ENCODE results near the gene GABPB1. TPM values are rescaled to one million over a fixed set of nuclear protein-coding genes. Genes with fewer than 3 reads are reported as not detected.

Gene GABPB1
- total RNA-seq, 1 donor from 2014 or later = 77.7 TPM

DNA sequence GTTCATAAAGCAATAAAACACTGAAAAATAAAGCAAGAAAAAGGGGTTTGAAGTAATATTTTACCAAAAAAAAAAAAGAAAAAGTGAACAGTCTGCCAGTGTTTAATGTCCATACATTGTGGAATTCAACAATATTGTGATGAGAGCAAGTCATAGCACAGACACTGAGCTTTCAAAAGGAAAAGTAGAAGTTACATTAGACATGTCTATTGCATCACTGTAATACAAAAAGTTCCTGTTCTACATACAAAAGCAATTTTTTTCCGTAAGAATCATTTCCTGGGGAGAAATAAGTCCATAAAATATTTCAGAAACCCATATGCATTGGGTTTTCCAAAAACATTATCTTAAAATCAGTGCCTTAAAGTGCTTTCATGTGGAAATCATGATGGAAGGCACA, 77.6 kb downstream of the GABPB1 start:
- H3K4me3 Mint-ChIP-seq = no peak overlapping the region
- no peaks in the 10 kb centered on the region for H3K27me3 ChIP-seq
- H3K36me3 ChIP-seq = peaks cover 4% of the 10 kb centered on the region
- no peaks in the 10 kb centered on the region for H3K9me3 Mint-ChIP-seq
- DNase-seq (ENCODE audit: low spot score) = no peak
- H3K4me2 ChIP-seq = no peak overlapping the region
- no peaks in the 10 kb centered on the region for H3F3A ChIP-seq (ENCODE audit: low read depth)
- H3K79me2 ChIP-seq (ENCODE audit: low read depth) = no peaks in the 10 kb centered on the region
- H4K20me1 ChIP-seq (ENCODE audit: low read depth) = no peaks in the 10 kb centered on the region
- H3K36me3 Mint-ChIP-seq = peaks cover 4% of the 10 kb centered on the region
- H2AFZ ChIP-seq (replicated peaks) = no peak overlapping the region
- H3K9me3 ChIP-seq (ENCODE audit: low read depth) = no peaks in the 10 kb centered on the region
- H3K27ac ChIP-seq = no peak overlapping the region
- peaks cover 2% of the 10 kb centered on the region for H3K27me3 Mint-ChIP-seq (ENCODE audit: insufficient read depth, low read depth)
- no peak overlapping the region for H3K9ac ChIP-seq
- no peak overlapping the region for H3K27ac Mint-ChIP-seq
- no peak overlapping the region for H3K4me3 ChIP-seq
- no peaks in the 10 kb centered on the region for H3K4me1 ChIP-seq
- TF ChIP-seq EZH2phosphoT487 (IDR thresholded peaks at IDR 0.05) = no peak
- TF ChIP-seq, protein P1, sequence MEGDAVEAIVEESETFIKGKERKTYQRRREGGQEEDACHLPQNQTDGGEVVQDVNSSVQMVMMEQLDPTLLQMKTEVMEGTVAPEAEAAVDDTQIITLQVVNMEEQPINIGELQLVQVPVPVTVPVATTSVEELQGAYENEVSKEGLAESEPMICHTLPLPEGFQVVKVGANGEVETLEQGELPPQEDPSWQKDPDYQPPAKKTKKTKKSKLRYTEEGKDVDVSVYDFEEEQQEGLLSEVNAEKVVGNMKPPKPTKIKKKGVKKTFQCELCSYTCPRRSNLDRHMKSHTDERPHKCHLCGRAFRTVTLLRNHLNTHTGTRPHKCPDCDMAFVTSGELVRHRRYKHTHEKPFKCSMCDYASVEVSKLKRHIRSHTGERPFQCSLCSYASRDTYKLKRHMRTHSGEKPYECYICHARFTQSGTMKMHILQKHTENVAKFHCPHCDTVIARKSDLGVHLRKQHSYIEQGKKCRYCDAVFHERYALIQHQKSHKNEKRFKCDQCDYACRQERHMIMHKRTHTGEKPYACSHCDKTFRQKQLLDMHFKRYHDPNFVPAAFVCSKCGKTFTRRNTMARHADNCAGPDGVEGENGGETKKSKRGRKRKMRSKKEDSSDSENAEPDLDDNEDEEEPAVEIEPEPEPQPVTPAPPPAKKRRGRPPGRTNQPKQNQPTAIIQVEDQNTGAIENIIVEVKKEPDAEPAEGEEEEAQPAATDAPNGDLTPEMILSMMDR (IDR thresholded peaks at IDR 0.05) = no peak
- no peak for TF ChIP-seq EZH2 (IDR thresholded peaks at IDR 0.05)
- H3K4me1 Mint-ChIP-seq = no peaks in the 10 kb centered on the region

DNA sequence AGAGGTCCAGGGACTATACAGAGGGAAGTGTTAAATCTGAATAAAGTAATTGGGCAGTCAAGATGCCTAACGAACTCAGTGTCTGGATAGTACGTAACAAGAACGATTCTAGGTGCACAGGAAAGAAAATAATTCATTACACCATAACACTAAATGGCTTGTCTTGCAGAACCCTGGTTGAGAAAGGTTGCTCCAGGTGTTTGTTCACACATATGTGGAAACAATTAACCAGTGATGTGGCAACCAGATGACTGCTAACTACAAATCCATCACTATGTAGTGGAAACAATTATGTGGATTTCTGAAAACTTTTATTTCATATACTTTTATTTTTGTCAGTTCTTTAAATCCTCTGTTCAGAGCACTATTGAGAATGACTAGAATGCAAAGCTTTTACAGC, 79.1 kb downstream of the GABPB1 start:
- Mint-ChIP-seq H3K9me3 (no peaks in the 10 kb centered on the region), H3K4me1 (no peaks in the 10 kb centered on the region), H3K4me3 (no peak overlapping the region), H3K27ac (no peak overlapping the region), H3K27me3 (ENCODE audit: insufficient read depth, low read depth) (peaks cover 2% of the 10 kb centered on the region), H3K36me3 (peaks cover 4% of the 10 kb centered on the region)
- no peak overlapping the region for H3K4me3 ChIP-seq
- no peak for TF ChIP-seq EZH2 (IDR thresholded peaks at IDR 0.05)
- TF ChIP-seq, protein P1 (IDR thresholded peaks at IDR 0.05) = no peak
- TF ChIP-seq EZH2phosphoT487 (IDR thresholded peaks at IDR 0.05) = no peak
- H3K36me3 ChIP-seq = peaks cover 4% of the 10 kb centered on the region
- no peaks in the 10 kb centered on the region for H4K20me1 ChIP-seq (ENCODE audit: low read depth)
- H3K79me2 ChIP-seq (ENCODE audit: low read depth) = no peaks in the 10 kb centered on the region
- no peaks in the 10 kb centered on the region for H3K27me3 ChIP-seq
- H3K9me3 ChIP-seq (ENCODE audit: low read depth) = no peaks in the 10 kb centered on the region
- DNase-seq (ENCODE audit: low spot score) = no peak
- H3K4me2 ChIP-seq = no peak overlapping the region
- H3K4me1 ChIP-seq = no peaks in the 10 kb centered on the region
- no peaks in the 10 kb centered on the region for H3F3A ChIP-seq (ENCODE audit: low read depth)
- H2AFZ ChIP-seq (replicated peaks) = no peak overlapping the region
- no peak overlapping the region for H3K9ac ChIP-seq
- no peak overlapping the region for H3K27ac ChIP-seq

GRCh38 chr15:50275091-50275490, 79.9 kb downstream of the GABPB1 start:
- Histone ChIP-seq H3K4me3 (no peak overlapping the region), H3K79me2 (ENCODE audit: low read depth) (no peaks in the 10 kb centered on the region), H4K20me1 (ENCODE audit: low read depth) (no peaks in the 10 kb centered on the region), H3K9ac (no peak overlapping the region), H2AFZ (replicated peaks) (no peak overlapping the region), H3K27ac (no peak overlapping the region), H3K27me3 (no peaks in the 10 kb centered on the region), H3K4me1 (no peaks in the 10 kb centered on the region), H3K9me3 (ENCODE audit: low read depth) (no peaks in the 10 kb centered on the region), H3K36me3 (peaks cover 4% of the 10 kb centered on the region), H3K4me2 (no peak overlapping the region), H3F3A (ENCODE audit: low read depth) (no peaks in the 10 kb centered on the region)
- Mint-ChIP-seq H3K27ac (no peak overlapping the region), H3K27me3 (ENCODE audit: insufficient read depth, low read depth) (peaks cover 2% of the 10 kb centered on the region), H3K36me3 (peaks cover 4% of the 10 kb centered on the region), H3K4me3 (no peak overlapping the region), H3K9me3 (no peaks in the 10 kb centered on the region), H3K4me1 (no peaks in the 10 kb centered on the region)
- TF ChIP-seq, protein P1 (IDR thresholded peaks at IDR 0.05) = no peak
- no peak for TF ChIP-seq EZH2 (IDR thresholded peaks at IDR 0.05)
- no peak for TF ChIP-seq EZH2phosphoT487 (IDR thresholded peaks at IDR 0.05)
- no peak for DNase-seq (ENCODE audit: low spot score)
